Spleen (tissue), 7 donors: ENCODE results near the gene MME.
"Not testable (repeated sequence)": the region's sequence is repeated elsewhere in the genome, so short reads cannot be mapped to it uniquely, and the experiment has no call there.

Source experiments
- CTCF ChIP-seq, 11 experiments: fragments of 200-600 bp in 7 of 11; fragments of 450-650 bp in 4 of 11; sonication (generic) in 4 of 11; IDR thresholded peaks in 8 of 11; conservative IDR thresholded peaks in 3 of 11; 1 replicate in 7 of 11; 2 replicates in 4 of 11; pipeline versions ENCODE4 v1.4.0 to v1.8.0; 2016 to 2021; ENCODE audit warnings: antibody characterized with exemption in 11 of 11, inconsistent platforms in 4 of 11, mild to moderate bottlenecking in 1 of 11
- POLR2A ChIP-seq, 3 donors: fragments of 450-650 bp; IDR thresholded peaks; one replicate each; pipeline ENCODE4 v1.5.1; 2017; ENCODE audit warnings: antibody characterized with exemption in 3 of 3, mild to moderate bottlenecking in 1 of 3
- POLR2AphosphoS5 ChIP-seq, 3 donors: sonication (generic); formaldehyde crosslinking; IDR thresholded peaks; one replicate each; pipeline ENCODE4 v1.5.1; 2017; ENCODE audit warnings: antibody characterized with exemption in 3 of 3
- donor health status: DM: no; HTN: no; CAD: no; lungs with moderate emphysema.
- donor health status: DM: no; HTN: no; CAD: no.
- donor health status: DM: no; HTN: no; CAD: no.

GRCh38 chr3:155134311-155134710, 54.2 kb downstream of the MME start:
- not testable (repeated sequence) for TF ChIP-seq CTCF (IDR thresholded peaks at IDR 0.05 in 8 of 11, conservative IDR thresholded peaks at IDR 0.05 in 3 of 11); POLR2AphosphoS5 (IDR thresholded peaks at IDR 0.05); POLR2A (IDR thresholded peaks at IDR 0.05)
